Heart left ventricle (tissue), 16 donors: ENCODE data around the gene CSTF3. TPM values are rescaled to one million over a fixed set of nuclear protein-coding genes. Genes with fewer than 3 reads are reported as not detected.
"Not testable (repeated sequence)": the region's sequence is repeated elsewhere in the genome, so short reads cannot be mapped to it uniquely, and the experiment has no call there.

ENCODE experiments used
- ATAC-seq, 4 donors: fragments of 200-7000 bp; cut with Tn5 transposase; one replicate each; pipeline ENCODE4 v1.9.1; 2020 to 2022; ENCODE audit warnings: moderate library complexity in 4 of 4, mild to moderate bottlenecking in 3 of 4, moderate number of reproducible peaks in 1 of 4
- DNase-seq, 5 donors: peaks; one replicate each; pipeline ENCODE4 v3.0.0-alpha.2; 2020
- H3K27ac ChIP-seq, 12 donors: fragments of 200-600 bp; sonication (generic) in 4 of 12; one replicate each; pipeline versions ENCODE4 v1.5.0 to v1.8.0; 2016 to 2022; ENCODE audit warnings: mild to moderate bottlenecking in 2 of 12
- H3K27me3 ChIP-seq, 9 donors: fragments of 200-600 bp; sonication (generic) in 2 of 9; one replicate each; pipeline versions ENCODE4 v1.5.1 to v1.8.0; 2016 to 2022; ENCODE audit warnings: mild to moderate bottlenecking in 3 of 9
- H3K36me3 ChIP-seq, 9 donors: fragments of 200-600 bp; sonication (generic) in 2 of 9; one replicate each; pipeline versions ENCODE4 v1.5.0 to v1.8.0; 2018 to 2022; ENCODE audit warnings: mild to moderate bottlenecking in 2 of 9
- H3K4me1 ChIP-seq, 12 donors: fragments of 200-600 bp; sonication (generic) in 4 of 12; one replicate each; pipeline versions ENCODE4 v1.5.0 to v1.8.0; 2016 to 2022; ENCODE audit warnings: mild to moderate bottlenecking in 3 of 12
- H3K4me3 ChIP-seq, 12 donors: fragments of 200-600 bp; sonication (generic) in 4 of 12; one replicate each; pipeline versions ENCODE4 v1.5.0 to v1.8.0; 2017 to 2022; ENCODE audit warnings: mild to moderate bottlenecking in 9 of 12, moderate library complexity in 4 of 12
- H3K9me3 ChIP-seq, 12 donors: fragments of 200-600 bp; sonication (generic) in 4 of 12; one replicate each; pipeline versions ENCODE4 v1.5.0 to v1.8.0; 2016 to 2022; ENCODE audit warnings: mild to moderate bottlenecking in 1 of 12
- POLR2A ChIP-seq, 2 donors: fragments of 450-650 bp; IDR thresholded peaks; one replicate each; pipeline ENCODE4 v1.6.1; 2017; ENCODE audit warnings: antibody characterized with exemption in 2 of 2, mild to moderate bottlenecking in 2 of 2, moderate library complexity in 2 of 2
- WGBS, 4 donors: extraction: QIAGEN DNeasy Blood & Tissue Kit in 2 of 4; methylation state at CpG; one replicate each; pipeline versions ENCODE4 v1.1.5 to v1.1.7; 2013 to 2018; 5-methylcytosine and 5-hydroxymethylcytosine counted together
- intact Hi-C, 10 donors: fragments of 100-400 bp; cut with DNase I; formaldehyde crosslinking; loops; one replicate each; pipeline versions ENCODE4 v1.11.1 to v1.14.2; 2022
- polyA plus RNA-seq, 2 donors: library from polyadenylated mRNA; stranded (reverse); fragments of 200-250 nt; gene quantifications; one replicate each; pipeline ENCODE4 v1.2.3, GENCODE V29; 2013
- total RNA-seq, 9 donors: library from RNA; depleted of rRNA in 2 of 9; stranded (reverse); fragments of >200 nt in 2 of 9; fragmentation: NEBNext Ultra II Directional in 3 of 9; extraction: Animal tissue kit (Norgen Biotek cat#: 25700) in 3 of 9; gene quantifications; one replicate each; pipeline versions ENCODE4 v1.1.0 to v1.2.4, GENCODE V29; 2016 to 2023
- TF ChIP-seq, protein P1 (sequence below), 12 donors: fragments of 200-600 bp; sonication (generic) in 4 of 12; IDR thresholded peaks; one replicate each; pipeline versions ENCODE4 v1.5.0 to v1.8.0; 2018 to 2022; ENCODE audit warnings: antibody characterized with exemption in 12 of 12, mild to moderate bottlenecking in 5 of 12
- donor health status: ischemic (EF 13 %, LVEDD 7.1; RV severe dilation, severe dysfunction).
- donor health status: healthy with polysubstance abuse.
- donor health status: DM: no; HTN: yes; CAD: no.
- donor health status: DM: no; HTN: no; CAD: no.
- donor health status: ischemic (EF 25% LVEDD 6.9; RV normal size, moderate dysfunction).
- donor health status: ischemic (EF 25% LVEDD 5.7; RV mildly dilated, moderate dysfunction).
- donor health status: healthy.
- donor health status: DM: yes; HTN: yes; CAD: no.
- donor health status: ischemic (EF 35%, LVEDD 5.7; RV mildly dilated, moderate dysfunction).
- donor health status: nonischemic (EF 11% LVEDD 7.7; RV severe dilation, severe dysfunction).
- donor health status: DM: yes; HTN: yes; CAD: no.
- donor health status: PGD.
- donor health status: ischemic (EF 29% LVEDD 5.4; RV normal size, mild dysfunction).
- donor health status: nonischemic (EF 23%, LVEDD 6.1; RV moderate dilation, normal function).

The CSTF3 gene
- total and polyA plus RNA-seq, 11 donors, result 5.9 to 23.6 (median 13.2) TPM

DNA sequence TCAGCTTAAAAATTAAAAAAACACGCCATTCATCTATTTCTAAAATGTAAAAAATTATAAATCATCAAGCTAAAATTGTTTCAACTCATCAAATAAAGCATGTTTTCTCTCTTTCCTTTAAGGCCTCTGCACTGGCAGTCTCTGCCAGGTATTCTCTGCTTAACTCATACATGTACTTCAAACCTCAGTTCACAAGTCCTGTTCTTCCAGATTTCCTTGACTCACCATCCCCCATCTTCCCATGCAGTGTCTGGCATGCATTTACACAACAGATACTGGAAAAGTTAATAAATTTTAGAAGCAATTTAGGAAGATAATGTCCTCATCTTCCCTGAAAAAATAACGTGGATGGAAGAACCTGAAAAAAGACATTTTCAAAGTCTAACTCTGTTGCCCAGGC lies 32.5 kb downstream of the CSTF3 start:
- no peaks in the 10 kb centered on the region for H3K27me3 ChIP-seq
- DNase-seq (no peak), ATAC-seq (no peak)
- peaks cover 0 to 7% (median 0%) of the 10 kb centered on the region in 9 donors for H3K36me3 ChIP-seq
- intact Hi-C loops, result no loop called here
- peaks cover 0 to 13% (median 0%) of the 10 kb centered on the region in 12 donors for H3K4me1 ChIP-seq
- peak overlapping the region in 1 of 12 donors; percentile 16 for H3K27ac ChIP-seq
- no peaks in the 10 kb centered on the region for H3K9me3 ChIP-seq
- TF ChIP-seq, protein P1, sequence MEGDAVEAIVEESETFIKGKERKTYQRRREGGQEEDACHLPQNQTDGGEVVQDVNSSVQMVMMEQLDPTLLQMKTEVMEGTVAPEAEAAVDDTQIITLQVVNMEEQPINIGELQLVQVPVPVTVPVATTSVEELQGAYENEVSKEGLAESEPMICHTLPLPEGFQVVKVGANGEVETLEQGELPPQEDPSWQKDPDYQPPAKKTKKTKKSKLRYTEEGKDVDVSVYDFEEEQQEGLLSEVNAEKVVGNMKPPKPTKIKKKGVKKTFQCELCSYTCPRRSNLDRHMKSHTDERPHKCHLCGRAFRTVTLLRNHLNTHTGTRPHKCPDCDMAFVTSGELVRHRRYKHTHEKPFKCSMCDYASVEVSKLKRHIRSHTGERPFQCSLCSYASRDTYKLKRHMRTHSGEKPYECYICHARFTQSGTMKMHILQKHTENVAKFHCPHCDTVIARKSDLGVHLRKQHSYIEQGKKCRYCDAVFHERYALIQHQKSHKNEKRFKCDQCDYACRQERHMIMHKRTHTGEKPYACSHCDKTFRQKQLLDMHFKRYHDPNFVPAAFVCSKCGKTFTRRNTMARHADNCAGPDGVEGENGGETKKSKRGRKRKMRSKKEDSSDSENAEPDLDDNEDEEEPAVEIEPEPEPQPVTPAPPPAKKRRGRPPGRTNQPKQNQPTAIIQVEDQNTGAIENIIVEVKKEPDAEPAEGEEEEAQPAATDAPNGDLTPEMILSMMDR (IDR thresholded peaks at IDR 0.05), result no peak
- TF ChIP-seq POLR2A (IDR thresholded peaks at IDR 0.05), result no peak
- no peak overlapping the region for H3K4me3 ChIP-seq
- WGBS, 4 donors, result 90 to 95% (median 93%) methylated on average over 2 of the region's 2 CpGs

DNA sequence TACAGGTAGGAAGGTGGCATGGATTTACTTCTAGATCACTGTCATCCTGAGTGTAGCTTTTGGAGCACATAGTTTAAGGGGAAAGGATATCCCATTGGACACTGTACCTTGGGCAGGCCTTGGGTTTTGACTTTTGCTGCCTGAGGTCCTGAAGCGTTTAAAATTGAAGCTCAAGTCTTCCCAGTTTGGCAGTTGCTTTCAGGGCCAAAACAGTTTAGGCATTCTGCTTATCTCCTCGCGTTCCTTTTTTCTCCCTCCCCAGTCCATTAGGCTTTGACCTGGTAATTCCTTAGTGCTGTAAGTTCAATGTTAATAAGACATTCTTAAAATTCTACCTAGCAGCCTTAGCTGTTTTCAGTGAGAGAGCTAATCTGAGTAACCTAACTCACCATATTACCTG lies 35.7 kb downstream of the CSTF3 start:
- H3K27ac ChIP-seq, result no peak overlapping the region
- ATAC-seq (no peak), DNase-seq (no peak)
- no peak overlapping the region for H3K4me3 ChIP-seq
- WGBS, 4 donors, result 62 to 72% (median 70%) methylated on average over 3 of the region's 3 CpGs
- peaks cover 0 to 13% (median 0%) of the 10 kb centered on the region in 12 donors for H3K4me1 ChIP-seq
- H3K36me3 ChIP-seq, result peaks cover 0 to 7% (median 0%) of the 10 kb centered on the region in 9 donors
- TF ChIP-seq, protein P1 (IDR thresholded peaks at IDR 0.05), result no peak
- no peak for TF ChIP-seq POLR2A (IDR thresholded peaks at IDR 0.05)
- no peaks in the 10 kb centered on the region for H3K27me3 ChIP-seq
- intact Hi-C loops, result no loop called here
- no peaks in the 10 kb centered on the region for H3K9me3 ChIP-seq

DNA sequence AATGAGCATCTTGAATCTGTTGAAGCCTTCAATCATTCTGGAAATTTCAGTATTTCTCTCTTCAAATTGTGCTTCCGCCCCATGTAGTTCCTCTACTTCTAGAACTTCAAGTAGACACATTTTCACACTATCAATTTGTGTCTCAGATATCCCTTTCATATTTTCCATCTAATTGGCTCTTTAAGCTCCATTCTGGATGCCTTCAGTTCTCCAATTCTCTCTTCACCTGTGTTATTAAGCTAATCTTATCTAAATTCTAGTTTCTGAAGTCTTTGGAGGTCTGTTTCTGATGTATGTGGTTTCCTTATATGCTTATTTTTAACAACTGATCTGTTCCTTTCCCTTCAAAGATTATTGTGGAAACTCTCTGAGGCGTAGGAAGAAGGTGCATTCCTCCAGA lies 36.3 kb downstream of the CSTF3 start:
- ATAC-seq (no peak), DNase-seq (no peak)
- Histone ChIP-seq H3K27me3 (no peaks in the 10 kb centered on the region), H3K9me3 (no peaks in the 10 kb centered on the region), H3K27ac (no peak overlapping the region), H3K36me3 (peaks cover 0 to 7% (median 0%) of the 10 kb centered on the region in 9 donors), H3K4me3 (no peak overlapping the region), H3K4me1 (peaks cover 0 to 13% (median 0%) of the 10 kb centered on the region in 12 donors)
- TF ChIP-seq, protein P1 (IDR thresholded peaks at IDR 0.05), result no peak
- TF ChIP-seq POLR2A (IDR thresholded peaks at IDR 0.05), result no peak
- intact Hi-C loops, result no loop called here
- 97 to 100% (median 98%) methylated on average over 2 of the region's 2 CpGs for WGBS, 4 donors

DNA sequence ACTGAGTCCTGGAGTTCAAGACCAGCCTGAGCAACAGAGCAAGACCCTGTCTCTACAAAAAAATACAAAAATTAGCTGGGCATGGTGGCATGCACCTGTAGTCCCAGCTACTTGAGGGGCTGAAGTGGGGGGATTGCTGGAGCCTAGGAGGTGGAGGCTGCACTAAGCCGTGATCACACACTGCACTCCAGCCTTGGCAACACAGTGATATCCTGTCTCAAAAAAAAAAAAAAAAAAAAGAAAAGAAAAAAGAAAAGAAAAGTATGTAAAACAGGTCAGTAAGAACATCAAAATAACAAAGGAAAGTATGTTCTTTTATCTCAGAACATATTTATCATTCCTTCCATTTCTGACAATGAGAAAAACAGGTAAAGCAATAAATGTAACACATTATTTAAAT lies 38.6 kb downstream of the CSTF3 start:
- DNase-seq, ATAC-seq, H3K4me3 ChIP-seq, H3K9me3 ChIP-seq, H3K27ac ChIP-seq, H3K36me3 ChIP-seq, H3K27me3 ChIP-seq, H3K4me1 ChIP-seq, intact Hi-C loops: not testable (repeated sequence)
- WGBS, 4 donors, result 88 to 100% (median 98%) methylated on average over 1 of the region's 1 CpG

DNA sequence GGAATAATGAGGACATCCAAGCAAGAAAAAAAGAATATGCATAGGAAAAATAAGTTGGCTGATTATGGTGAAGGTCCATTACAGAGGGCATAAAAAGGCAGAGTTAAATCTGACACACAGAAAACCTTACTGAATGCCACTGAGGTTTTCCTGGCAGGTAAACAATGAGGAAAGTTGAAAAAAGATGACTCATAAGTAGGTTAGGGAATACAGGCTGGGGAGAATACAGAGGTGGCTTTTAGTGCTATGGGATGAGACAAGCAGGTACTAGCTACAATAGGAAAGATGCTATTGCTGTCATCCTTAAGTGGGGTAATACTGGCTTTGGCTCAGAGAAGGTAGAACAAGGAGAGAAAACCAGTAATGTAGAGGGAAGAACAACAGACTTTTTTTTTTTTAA lies 44.7 kb downstream of the CSTF3 start:
- H3K9me3 ChIP-seq, result no peaks in the 10 kb centered on the region
- no peak for TF ChIP-seq POLR2A (IDR thresholded peaks at IDR 0.05)
- TF ChIP-seq, protein P1 (IDR thresholded peaks at IDR 0.05), result no peak
- H3K4me1 ChIP-seq, result no peaks in the 10 kb centered on the region
- ATAC-seq (no peak), DNase-seq (no peak)
- H3K27ac ChIP-seq, result no peak overlapping the region
- intact Hi-C loops, result no loop called here
- H3K36me3 ChIP-seq, result no peaks in the 10 kb centered on the region
- H3K4me3 ChIP-seq, result no peak overlapping the region
- H3K27me3 ChIP-seq, result no peaks in the 10 kb centered on the region
